GM19455 (cell line): ENCODE data around the gene PTOV1.
A peak's percentile ranks its signal among the peaks of the same experiment; 100 is the strongest.

ENCODE experiments used
- ATAC-seq: cut with Tn5 transposase; IDR thresholded peaks from one replicate; pipeline ENCODE4 v1.9.1; 2021; ENCODE audit not compliant: unreplicated experiment

Gene PTOV1

DNA sequence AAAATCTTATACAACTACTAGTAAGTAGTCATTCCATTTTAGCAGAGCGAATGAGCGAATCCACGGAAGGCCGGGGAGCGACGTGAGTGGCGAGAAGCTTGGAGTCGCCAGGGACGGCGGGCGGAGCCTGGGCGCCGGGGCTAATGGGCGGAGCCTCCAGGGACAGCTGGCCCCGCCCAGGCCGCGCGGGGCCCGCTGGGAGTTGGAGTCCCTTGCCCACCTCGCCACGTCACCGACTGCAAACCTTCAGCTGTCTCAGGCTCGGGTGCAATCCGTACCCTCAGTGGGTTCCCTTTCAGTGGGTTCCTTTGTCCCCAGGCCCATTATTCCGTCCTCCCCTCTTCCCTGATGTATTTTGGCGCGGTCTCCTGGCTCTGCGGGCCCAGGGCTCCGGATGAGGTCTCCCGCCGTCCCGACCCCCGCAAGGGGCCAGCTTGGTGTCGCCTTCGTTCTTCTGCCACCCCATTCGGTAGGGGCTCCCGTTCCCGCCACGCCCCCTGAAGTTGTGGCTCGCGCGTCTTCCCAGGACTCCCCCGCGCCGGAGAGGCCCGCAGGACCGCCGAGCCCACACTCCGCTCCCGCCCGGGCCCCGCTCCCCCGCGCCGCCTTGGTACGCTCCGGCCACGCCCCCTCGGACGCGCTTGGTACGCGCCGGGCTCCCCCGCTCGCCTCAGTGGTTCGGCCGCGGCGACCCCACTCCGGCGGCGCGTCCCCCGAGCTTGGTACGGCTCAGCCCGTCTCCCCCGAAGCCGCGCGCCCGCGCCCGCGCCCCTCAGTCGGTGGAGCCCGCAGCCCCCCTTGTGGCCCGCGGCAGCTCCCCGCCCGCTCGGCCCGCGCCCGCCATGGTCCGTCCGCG lies at the start of gene PTOV1:
Gene PTOV1, plus strand, starts transcription at position 673 of the 856 bp plus-strand sequence.
- ATAC-seq: peak; percentile 70

DNA sequence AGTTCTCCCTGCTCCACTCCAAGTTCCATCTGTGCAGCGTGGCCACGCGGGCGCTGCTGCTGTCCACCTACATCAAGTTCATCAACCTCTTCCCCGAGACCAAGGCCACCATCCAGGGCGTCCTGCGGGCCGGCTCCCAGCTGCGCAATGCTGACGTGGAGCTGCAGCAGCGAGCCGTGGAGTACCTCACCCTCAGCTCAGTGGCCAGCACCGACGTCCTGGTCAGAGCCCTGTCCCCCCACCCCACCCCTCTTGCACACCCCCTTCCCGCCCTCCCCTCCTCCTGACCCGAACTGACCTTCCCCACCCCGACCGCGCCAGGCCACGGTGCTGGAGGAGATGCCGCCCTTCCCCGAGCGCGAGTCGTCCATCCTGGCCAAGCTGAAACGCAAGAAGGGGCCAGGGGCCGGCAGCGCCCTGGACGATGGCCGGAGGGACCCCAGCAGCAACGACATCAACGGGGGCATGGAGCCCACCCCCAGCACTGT lies 49.5 kb upstream of the PTOV1 start:
- ATAC-seq: no peak

DNA sequence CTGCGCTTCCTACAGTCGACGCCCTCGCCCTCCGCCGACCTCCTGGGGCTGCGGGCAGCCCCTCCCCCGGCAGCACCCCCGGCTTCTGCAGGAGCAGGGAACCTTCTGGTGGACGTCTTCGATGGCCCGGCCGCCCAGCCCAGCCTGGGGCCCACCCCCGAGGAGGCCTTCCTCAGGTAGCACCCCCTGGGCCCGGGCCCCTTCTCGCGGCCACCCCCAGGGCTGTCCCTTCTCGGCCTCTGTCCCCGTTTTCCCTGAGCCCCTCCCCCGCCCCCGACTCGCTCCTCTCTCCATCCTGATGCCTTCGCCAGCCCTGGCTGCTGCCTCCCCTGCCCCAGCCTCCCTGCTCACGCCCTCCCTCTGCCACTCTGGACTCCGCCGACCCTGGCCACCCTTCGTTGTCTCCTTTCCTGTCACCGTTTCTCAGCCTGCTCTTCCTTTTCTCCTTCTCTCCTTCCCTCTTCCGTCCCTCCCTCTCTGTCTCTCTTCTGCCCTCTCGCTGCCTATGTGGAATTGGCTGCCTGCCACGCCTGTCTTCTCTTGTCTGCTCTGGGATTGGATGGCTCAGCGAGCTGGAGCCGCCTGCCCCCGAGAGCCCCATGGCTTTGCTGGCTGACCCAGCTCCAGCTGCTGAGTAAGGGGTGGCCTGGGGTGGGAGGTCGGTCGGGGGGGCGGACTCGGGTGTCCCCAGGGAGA lies 48.8 kb upstream of the PTOV1 start:
- ATAC-seq: no peak

DNA sequence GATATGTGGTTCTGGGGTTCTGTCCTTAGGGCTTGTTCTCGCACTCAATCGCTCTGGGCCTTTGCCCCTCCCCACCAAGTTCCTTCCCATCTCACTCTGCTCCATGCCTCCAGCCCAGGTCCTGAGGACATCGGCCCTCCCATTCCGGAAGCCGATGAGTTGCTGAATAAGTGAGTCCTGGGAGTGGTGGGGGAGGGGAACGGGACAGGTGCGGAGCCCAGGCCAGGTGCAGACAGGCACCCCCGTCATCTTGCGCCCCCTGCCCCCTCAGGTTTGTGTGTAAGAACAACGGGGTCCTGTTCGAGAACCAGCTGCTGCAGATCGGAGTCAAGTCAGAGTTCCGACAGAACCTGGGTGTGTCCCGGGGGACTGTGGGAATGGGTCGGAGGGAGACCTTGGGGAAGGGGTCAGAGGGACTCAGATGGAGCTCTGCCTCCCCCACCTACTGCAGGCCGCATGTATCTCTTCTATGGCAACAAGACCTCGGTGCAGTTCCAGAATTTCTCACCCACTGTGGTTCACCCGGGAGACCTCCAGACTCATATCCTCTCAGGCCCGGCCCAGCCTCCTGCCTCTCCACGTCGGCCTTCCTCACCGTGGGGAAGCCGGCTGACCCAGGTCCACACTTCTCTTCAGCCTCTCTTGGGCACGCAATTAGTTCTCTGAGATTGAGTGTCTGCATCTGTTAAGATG lies 48.0 kb upstream of the PTOV1 start:
- ATAC-seq: no peak

DNA sequence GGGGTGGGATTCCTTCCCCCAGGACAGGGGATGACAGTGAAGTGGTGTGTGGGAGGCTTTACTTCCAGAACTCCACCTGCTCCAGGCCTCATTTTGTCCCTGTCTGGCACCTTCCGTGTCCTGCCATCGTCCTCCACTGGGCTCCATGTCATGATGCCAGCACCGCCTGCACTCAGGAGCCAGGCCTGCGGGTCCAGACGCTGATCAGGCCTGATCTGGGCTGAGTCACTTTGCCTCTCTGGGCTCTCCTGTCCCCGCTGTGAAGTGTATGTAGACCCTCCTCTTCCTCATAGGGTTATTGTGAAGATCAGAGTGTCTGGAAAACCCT lies 47.5 kb upstream of the PTOV1 start:
- ATAC-seq: no peak

DNA sequence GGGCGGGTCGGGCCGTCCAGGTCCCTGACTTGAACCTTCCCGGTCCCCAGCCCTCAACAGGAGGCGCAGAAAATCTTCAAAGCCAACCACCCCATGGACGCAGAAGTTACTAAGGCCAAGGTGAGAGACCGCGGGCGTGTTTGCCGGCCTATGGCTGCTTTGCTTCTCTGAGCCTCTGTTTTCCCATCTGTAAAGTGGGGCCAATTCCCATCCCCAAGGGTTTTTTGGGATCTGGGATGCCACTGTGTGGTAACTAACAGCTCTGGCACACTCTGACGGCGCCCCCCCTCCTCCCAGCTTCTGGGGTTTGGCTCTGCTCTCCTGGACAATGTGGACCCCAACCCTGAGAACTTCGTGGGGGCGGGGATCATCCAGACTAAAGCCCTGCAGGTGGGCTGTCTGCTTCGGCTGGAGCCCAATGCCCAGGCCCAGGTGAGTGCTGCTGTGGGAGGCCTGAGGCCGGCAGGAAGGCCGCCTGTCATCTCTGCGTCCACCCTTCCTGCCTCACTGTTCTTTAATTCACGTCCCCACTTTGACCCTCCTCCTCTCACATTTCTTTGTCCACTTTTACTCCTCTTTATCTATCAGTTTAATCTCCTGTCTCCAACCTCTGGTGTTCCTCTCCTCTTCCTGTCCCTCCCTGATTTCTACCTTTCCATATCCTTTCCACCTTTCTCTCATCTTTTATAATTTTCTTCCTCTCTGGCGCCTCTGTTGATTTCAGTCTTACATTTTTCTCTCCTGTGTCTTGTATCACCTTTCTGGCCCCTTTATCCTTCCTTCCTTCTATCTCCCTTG lies 44.9 kb upstream of the PTOV1 start:
- no peak for ATAC-seq

DNA sequence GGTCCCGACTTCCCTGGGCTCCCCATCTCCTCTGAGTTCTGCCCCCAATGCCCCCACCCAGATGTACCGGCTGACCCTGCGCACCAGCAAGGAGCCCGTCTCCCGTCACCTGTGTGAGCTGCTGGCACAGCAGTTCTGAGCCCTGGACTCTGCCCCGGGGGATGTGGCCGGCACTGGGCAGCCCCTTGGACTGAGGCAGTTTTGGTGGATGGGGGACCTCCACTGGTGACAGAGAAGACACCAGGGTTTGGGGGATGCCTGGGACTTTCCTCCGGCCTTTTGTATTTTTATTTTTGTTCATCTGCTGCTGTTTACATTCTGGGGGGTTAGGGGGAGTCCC lies 44.4 kb upstream of the PTOV1 start:
- no peak for ATAC-seq

DNA sequence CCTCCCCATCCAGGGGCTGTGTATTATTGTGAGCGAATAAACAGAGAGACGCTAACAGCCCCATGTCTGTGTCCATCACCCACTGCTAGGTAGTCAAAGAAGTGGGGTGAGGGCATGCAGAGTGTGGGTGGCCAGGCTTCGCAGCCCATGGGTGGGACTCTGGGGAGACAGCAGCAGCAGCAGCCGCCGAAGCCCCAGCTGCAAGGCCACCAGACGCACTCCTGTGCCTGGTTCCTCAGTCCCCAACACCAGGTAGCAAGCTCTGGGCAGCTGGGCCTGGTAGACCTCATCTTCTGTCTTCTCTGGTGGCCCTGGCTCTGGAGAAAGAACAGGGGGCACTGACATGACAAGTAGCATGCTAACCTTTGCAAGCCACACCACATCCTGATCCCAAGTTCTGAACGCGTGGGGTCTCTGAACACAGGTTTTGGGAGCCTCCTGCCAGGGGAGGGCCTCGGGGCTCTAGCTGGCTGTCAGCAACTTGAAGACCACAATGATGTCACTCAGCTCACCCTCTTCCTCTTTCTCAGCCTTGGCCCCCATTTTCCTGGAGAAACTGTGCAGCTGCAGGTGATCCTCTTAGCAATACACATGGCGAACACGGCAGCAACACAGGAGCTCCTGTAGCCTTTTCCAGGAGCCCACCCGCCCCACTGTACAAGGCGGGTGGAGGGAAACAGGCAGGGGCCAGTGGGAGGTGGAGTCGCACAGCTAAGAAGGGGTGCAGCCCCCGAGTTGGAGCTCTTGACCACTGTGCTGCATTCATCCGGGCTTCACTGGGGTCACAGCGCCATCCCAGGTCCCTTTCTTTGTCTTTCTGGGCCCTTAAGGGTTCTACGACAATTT lies 43.7 kb upstream of the PTOV1 start:
- ATAC-seq: no peak

DNA sequence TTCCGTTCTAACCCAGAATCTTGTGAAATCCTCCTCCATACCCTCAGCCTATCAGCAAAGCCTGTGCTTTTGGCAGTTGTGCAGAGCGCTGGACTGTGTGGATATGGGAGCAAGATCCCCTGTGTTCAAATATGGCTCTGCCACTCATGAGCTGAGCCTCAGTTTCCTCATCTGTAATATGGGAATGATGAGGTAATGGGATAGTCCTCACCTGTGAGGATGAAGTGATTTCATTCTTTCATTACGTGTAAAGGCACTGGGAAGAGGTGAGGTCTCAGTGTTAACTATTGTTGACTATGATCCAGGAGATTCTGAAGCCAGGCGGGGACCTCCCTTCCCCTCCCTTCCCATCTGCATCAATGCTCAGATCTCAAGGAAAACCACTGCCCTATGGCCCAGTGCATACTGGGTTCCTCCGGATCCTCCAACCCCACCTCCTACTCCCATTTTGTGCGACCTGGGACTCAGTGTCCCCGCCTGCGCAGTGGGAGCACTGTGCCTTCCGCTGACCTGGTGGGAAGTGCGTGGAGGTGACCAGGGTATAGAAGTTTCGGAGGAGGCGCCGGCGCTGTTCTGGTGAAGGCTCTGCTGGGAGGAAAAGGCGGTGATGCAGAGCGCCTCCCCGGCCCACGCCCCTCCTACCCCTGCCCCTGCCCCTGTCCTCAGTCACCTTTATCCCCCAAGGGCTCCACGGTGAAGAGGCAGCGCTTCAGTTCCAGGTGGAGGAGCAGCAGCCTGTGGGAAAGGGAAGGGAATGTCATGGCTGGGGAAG lies 42.9 kb upstream of the PTOV1 start:
- ATAC-seq: no peak

DNA sequence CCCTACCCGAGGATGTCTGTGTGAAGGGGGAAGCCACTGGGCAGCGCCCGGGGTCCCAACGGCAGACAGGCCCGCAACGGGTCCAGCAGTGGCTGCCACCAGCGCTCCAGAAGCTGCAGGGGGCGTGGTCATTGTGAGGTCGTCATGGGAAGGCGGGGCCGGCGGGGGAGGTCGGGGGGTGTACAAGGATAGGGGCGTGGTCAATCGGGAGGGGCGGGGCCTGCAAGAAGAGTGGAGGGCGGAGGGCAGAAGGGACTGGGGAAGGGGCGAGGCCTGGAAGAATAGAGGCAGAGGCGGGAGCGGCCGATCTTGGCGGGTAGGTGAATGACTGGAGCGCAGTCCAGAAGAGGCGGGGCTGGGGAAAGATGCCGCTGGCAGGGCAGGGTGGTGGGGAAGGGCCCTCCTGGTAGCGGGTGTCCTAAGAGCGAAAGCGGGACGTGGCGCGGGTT lies 42.2 kb upstream of the PTOV1 start:
- no peak for ATAC-seq

DNA sequence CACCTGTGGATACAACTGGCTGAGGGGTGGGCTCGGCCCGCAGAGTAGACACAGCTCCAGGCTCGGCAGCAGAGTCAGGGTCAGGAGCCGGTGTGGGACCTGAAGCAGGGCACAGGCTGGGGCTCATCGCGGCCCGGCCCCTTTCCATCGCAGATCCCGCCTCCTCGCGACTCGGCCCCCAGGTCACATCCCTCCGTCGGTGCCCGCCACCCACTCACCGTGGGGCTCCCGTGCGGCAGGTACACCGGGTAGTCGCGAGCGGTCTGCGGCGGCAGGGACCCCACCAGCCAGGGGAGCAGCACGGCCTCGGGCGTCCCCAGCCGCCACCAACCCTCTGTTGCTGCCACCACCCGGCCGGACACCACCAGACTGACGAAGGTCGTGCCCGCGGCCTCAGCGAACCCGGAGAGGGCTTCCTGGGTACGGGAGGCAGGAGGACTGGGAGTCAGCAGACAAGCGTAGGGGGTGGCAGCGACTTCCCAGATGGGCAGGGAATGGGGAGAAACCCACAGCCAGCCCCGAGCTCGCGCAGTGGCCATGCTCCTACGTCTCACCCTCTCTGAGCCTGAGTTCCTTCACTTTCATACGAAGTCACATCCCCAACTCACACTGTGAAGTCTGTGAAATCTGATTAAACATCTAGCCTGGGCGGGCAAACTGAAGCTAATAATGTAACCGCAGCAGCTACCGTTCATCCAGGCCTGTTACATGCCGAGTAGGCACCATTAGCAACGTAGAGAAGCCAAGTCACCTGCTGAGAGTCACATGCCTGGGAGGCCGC lies 41.6 kb upstream of the PTOV1 start:
- ATAC-seq: no peak

DNA sequence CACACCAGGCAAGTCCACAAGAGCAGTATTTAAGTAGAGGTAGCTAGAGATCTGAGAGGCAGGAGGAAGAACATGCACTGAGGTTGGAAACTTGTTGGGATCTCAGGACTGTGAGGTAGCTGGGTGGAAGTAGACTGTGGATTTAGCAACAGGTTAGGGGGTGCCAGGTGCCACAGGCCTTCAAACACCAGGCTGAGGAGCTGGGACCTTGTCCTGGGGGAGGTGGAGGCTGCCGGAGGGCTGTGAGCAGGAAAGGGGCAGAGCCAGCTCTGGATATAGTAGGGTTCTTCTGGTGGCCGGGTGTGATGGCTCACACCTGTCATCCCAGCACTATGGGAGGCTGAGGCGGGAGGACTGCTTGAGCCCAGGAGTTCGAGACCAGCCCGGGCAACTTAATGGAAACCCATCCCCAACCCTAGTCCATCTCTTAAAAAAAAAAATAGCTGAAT lies 41.0 kb upstream of the PTOV1 start:
- no peak for ATAC-seq

DNA sequence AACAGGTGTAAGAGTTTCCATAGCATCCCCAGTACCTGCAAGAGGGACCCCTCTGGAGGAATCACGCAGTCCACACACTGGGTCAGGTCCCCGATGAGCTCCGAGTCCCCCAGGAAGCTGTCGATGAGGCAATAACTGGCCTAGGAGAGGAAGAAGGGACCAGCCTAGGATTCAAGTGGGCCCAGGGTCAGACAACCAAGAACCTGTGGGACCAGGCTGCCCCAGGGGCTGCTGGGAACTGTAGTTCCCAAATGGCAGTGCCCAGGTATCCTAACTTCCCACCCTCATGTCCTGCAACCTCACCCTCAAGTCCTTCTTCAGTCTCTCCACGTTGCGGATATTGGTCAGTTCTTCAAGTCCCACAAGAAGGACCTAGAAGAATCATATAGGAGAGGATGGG lies 39.6 kb upstream of the PTOV1 start:
- ATAC-seq: no peak

DNA sequence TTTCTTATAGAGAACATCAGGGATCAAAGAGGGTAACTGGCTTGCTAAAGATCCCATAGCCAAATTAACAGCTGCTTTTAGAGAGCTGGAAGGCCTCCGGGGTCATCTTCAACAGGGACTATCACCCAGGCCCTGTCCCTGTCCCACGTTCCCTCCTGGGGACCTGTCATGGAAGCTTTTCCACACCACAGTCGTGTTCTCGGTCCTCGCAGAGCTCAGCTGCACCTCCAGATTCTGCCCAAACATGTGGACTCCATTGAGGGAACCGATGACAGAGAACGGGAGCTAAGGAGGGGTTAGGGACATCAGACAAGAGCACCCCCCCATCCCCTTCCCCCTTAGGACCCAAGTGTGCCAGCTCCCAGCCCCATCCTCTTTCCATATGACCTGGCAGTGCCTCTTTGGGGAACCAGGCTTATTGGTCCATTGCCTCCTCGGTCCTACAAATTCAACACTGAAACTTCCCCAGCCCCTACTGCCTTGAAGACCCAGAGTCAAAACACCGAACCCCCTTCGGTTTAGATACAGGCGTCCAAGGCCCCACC lies 38.4 kb upstream of the PTOV1 start:
- no peak for ATAC-seq

DNA sequence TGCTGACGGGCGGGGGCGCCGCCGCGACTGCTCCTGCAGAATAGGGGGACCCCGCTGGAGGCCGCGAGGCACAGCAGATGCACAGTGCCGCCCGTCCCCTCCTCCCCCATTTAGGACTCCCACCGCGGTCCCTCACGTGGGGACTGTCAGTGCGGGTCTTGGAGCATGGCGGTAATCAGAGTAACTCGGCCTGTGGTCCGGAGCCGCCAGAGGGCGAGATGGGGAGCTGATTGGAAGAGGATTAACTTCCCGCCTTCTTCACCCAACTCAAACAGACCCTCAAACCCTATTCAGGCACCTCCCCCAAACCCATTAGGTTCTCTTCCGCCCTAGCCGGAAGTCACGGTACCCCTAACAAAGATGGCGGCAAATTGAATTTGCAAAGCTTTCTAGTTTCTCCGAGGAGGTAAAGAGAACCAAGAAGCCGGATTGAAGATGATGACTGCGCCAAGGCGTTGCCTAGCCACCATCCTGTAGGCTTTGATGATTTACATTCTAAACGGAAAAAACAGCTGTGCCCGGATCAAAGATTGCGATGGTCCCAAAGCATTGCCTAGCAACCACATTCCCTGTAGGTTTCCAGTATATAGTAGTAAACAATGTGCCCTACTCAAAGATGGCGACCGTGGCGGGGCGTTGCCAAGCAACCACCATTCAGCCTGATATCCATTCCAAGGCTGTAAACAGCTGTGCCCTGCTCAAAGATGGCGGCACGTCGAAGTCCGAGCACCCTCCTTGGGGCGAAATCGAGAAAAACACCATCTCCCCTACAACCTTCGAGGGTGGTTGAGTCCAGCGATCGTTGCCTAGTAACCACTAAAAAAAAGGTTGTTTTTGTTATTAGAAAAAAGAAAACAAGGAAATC lies 37.7 kb upstream of the PTOV1 start, which contains the start of gene FUZ:
Gene FUZ, minus strand, starts transcription at position 296 of the 865 bp plus-strand sequence. Its CDS starts 186 bp downstream, at position 110.
- peak; percentile 35 for ATAC-seq

DNA sequence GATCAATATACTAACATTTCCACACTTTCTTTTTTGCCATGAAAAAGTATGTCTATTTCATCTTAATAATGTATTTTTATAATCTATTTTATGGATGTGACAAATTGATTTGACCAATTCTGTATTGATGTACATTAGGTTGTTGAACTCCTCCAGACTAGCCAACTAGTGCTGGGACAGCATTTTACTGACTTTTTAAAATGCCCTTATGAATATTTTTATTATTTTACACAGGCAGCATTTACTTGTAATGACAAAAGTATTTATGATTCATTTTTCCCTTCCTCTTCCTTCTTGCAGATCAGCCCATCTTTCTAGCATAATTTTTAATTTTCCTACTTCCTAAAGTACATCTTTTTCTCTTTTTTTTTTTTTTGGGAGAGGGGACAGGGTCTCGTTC lies 36.9 kb upstream of the PTOV1 start:
- no peak for ATAC-seq

DNA sequence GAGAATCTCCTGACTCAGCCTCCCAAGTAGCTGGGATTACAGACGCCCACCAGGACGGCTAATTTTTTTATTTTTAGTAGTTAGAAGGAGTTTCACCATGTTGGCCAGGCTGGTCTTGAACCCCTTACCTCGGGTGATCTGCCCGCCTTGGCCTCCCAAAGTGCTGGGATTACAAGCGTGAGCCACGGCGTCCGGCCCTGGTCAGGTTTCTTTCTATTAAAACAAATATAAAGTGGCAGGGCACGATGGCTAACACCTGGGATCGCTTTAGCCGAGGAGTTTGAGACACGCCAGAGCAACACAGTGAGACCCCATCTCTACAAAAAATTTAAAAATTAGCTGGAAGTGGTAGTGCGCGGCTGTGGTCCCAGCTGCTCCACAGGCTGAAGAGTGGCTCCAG lies 34.4 kb upstream of the PTOV1 start:
- no peak for ATAC-seq
